Sigmoid colon (tissue), 4 donors: Measurements from ENCODE around the gene SCAPER.

ENCODE experiments used
- CTCF ChIP-seq, 4 experiments: fragments of 450-650 bp in 3 of 4; fragments of 200-600 bp in 1 of 4; IDR thresholded peaks; one replicate each; pipeline ENCODE4 v1.5.1; 2016 to 2019; ENCODE audit warnings: antibody characterized with exemption in 4 of 4, mild to moderate bottlenecking in 3 of 4, moderate library complexity in 2 of 4
- EP300 ChIP-seq, 4 donors: sonication (generic); formaldehyde crosslinking; IDR thresholded peaks; one replicate each; pipeline ENCODE4 v1.6.1; 2017; ENCODE audit warnings: antibody characterized with exemption in 4 of 4
- POLR2A ChIP-seq, 2 donors: fragments of 450-650 bp; IDR thresholded peaks; one replicate each; pipeline ENCODE4 v1.6.1; 2016; ENCODE audit warnings: antibody characterized with exemption in 2 of 2, mild to moderate bottlenecking in 2 of 2, moderate library complexity in 2 of 2
- POLR2AphosphoS5 ChIP-seq, 4 donors: sonication (generic); formaldehyde crosslinking; IDR thresholded peaks; one replicate each; pipeline ENCODE4 v1.6.1; 2017; ENCODE audit warnings: antibody characterized with exemption in 4 of 4

- TF ChIP-seq POLR2A (IDR thresholded peaks at IDR 0.05) (no peak), CTCF (IDR thresholded peaks at IDR 0.05) (no peak), POLR2AphosphoS5 (IDR thresholded peaks at IDR 0.05) (no peak), EP300 (IDR thresholded peaks at IDR 0.05) (no peak)
Observed at GRCh38 chr15:76614725-76615124, 290.4 kb downstream of the SCAPER start.
